A673 (cell line): ENCODE data around the gene ZNRF3. TPM values are rescaled to one million over a fixed set of nuclear protein-coding genes. Genes with fewer than 3 reads are reported as not detected.

Source experiments
- BruUV-seq: library from RNA; stranded (reverse); fragments of 400-500 nt; replicated peaks from 2 replicates; lab custom pipeline; 2021; lab: Mats Ljungman, UMichigan
- CTCF ChIA-PET: fragments of 300-600 bp; sonication (Branson Sonifier 250); formaldehyde crosslinking; loops from one replicate; lab custom pipeline; 2022; ENCODE audit warnings: antibody characterized with exemption; lab: Charles Lee
- POLR2A ChIA-PET: fragments of 300-600 bp; sonication (Branson Sonifier 250); formaldehyde crosslinking; loops from one replicate; lab custom pipeline; 2022; ENCODE audit warnings: antibody characterized with exemption; ENCODE audit not compliant: low non-redundant PET; lab: Charles Lee
- DNase-seq: peaks from one replicate; pipeline ENCODE4 v3.0.0-alpha.2; 2015; ENCODE audit warnings: low spot score
- H3K27ac ChIP-seq: fragments of 200-600 bp; sonication (generic); 2 replicates; pipeline ENCODE4 v1.5.1; 2016; ENCODE audit warnings: mixed run types, low read depth, mild to moderate bottlenecking, mixed read lengths, antibody characterized with exemption, low read length; ENCODE audit not compliant: poor library complexity, severe bottlenecking
- H3K27me3 ChIP-seq: fragments of 200-600 bp; sonication (generic); replicated peaks from 2 replicates; pipeline ENCODE4 v1.6.1; 2017; ENCODE audit warnings: mixed run types, low read depth, mild to moderate bottlenecking, mixed read lengths, antibody characterized with exemption, low read length; ENCODE audit not compliant: insufficient read depth, poor library complexity
- H3K36me3 ChIP-seq: fragments of 200-600 bp; sonication (generic); 2 replicates; pipeline ENCODE4 v1.6.1; 2016; ENCODE audit warnings: mixed run types, mild to moderate bottlenecking, mixed read lengths, antibody characterized with exemption, low read length; ENCODE audit not compliant: insufficient read depth, poor library complexity, severe bottlenecking
- H3K4me1 ChIP-seq: fragments of 200-600 bp; sonication (generic); 2 replicates; pipeline ENCODE4 v1.6.1; 2017; ENCODE audit warnings: mixed run types, mild to moderate bottlenecking, mixed read lengths, antibody characterized with exemption, low read length; ENCODE audit not compliant: insufficient read depth, poor library complexity, severe bottlenecking
- H3K4me3 ChIP-seq: fragments of 200-600 bp; sonication (generic); 2 replicates; pipeline ENCODE4 v1.5.1; 2016; ENCODE audit warnings: low read depth, mixed run types, mild to moderate bottlenecking, mixed read lengths, low read length; ENCODE audit not compliant: poor library complexity, severe bottlenecking
- H3K9me3 ChIP-seq: fragments of 200-600 bp; sonication (generic); 2 replicates; pipeline ENCODE4 v1.6.1; 2016; ENCODE audit warnings: mixed run types, low read depth, mild to moderate bottlenecking, mixed read lengths, antibody characterized with exemption, low read length; ENCODE audit not compliant: poor library complexity, severe bottlenecking
- CTCF ChIP-seq: fragments of 300-800, 200-600 bp; sonication (generic); conservative IDR thresholded peaks from 2 replicates; pipeline ENCODE4 v1.5.1; 2017; ENCODE audit warnings: low read depth, mild to moderate bottlenecking, antibody characterized with exemption, low read length, moderate library complexity, mixed read lengths
- EZH2 ChIP-seq: fragments of 200-600 bp; sonication (generic); IDR thresholded peaks from 2 replicates; pipeline ENCODE4 v1.6.1; 2017; ENCODE audit warnings: borderline replicate concordance, low read depth, mild to moderate bottlenecking, mixed read lengths, antibody characterized with exemption, low read length; ENCODE audit not compliant: poor library complexity, severe bottlenecking
- intact Hi-C: fragments of 100-400 bp; cut with micrococcal nuclease; formaldehyde crosslinking; loops from one replicate; pipeline ENCODE4 v1.10.0; 2022; ENCODE audit not compliant: unreplicated experiment
- total RNA-seq: library from RNA; stranded (reverse); gene quantifications from 2 replicates; pipeline ENCODE4 v1.2.3, GENCODE V29; 2021

The ZNRF3 gene
- total RNA-seq, 1 experiment from 2014 or later, result 11.9 TPM

DNA sequence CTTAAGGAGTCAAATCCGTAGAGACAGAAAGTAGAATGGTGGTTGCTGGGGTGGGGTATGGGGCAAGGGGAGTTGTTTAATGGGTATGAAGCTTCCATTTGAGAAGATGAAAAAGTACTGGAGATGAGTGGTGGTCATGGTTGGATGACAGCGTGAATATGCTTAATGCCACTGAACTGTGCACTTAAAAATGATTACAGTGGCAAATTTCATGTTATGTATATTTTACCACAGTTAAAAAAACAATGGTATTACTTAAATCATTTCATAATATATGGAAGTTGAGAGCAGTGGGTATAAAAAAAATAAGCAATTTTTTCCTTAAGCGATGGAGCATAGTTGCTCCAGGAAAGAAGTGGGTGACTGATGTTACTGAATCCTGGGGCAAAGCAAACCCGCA, 111.2 kb downstream of the ZNRF3 start:
- H3K9me3 ChIP-seq, result no peaks in the 10 kb centered on the region
- no peak for DNase-seq
- H3K27me3 ChIP-seq, result no peaks in the 10 kb centered on the region
- H3K4me1 ChIP-seq, result no peaks in the 10 kb centered on the region
- no peak overlapping the region for H3K27ac ChIP-seq
- no peaks in the 10 kb centered on the region for H3K36me3 ChIP-seq
- no peak for TF ChIP-seq EZH2
- no peak for TF ChIP-seq CTCF
- ChIA-PET POLR2A (no interaction called here), CTCF (interaction anchor here (0.6 kb wide), 1 partner anchor 58 kb away, joined by 3 read pairs; no protein-coding TSS in a partner anchor)
- BruUV-seq, result no TSS peak
- intact Hi-C loops, result no loop called here
- H3K4me3 ChIP-seq, result no peak overlapping the region

DNA sequence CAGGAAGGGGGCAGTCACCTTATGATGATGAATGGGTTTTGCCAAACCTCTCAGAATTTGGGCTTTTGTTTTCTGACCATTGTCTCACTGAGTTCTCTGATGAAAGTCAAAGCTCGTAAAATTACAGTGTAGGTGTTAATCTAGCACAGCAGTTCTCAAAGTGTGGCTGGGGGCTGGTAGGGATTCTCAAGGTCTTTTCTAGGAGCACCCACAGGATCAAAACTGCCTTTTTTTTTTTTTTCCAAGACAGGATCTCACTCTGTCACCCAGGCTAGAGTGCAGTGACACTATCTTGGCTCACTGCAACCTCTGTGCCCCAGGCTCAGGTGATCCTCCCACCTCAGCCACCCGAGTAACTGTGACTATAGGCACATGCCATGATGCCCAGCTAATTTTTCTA, 112.2 kb downstream of the ZNRF3 start:
- BruUV-seq, result no TSS peak
- POLR2A ChIA-PET, result no interaction called here
- intact Hi-C loops, result no loop called here
- DNase-seq, result no peak
- CTCF ChIA-PET, result no interaction called here
- Histone ChIP-seq H3K9me3 (no peaks in the 10 kb centered on the region), H3K27ac (no peak overlapping the region), H3K4me3 (no peak overlapping the region), H3K36me3 (no peaks in the 10 kb centered on the region), H3K27me3 (no peaks in the 10 kb centered on the region), H3K4me1 (no peaks in the 10 kb centered on the region)
- TF ChIP-seq CTCF (no peak), EZH2 (no peak)

DNA sequence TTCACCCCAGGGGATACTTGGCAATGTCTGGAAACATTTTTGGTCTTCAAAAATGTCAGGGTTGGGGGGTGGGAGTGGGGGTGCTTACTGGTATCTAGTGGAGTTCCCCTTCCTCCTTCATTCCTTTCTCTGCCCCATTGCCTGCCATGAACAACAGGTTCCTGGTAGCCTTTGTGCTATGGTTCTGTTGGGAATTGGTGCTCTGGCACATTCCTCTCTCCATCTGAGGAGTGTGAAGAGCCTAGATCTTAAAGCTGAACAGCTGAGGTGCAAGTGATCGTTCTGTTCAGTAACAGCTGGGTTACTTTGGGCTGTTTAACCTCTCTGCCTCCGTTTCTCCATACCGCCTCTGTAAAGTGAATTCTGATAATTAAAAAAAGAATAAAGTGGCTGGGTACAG, 114.0 kb downstream of the ZNRF3 start:
- Histone ChIP-seq H3K27me3 (no peaks in the 10 kb centered on the region), H3K9me3 (no peaks in the 10 kb centered on the region), H3K36me3 (no peaks in the 10 kb centered on the region), H3K27ac (no peak overlapping the region), H3K4me1 (no peaks in the 10 kb centered on the region), H3K4me3 (no peak overlapping the region)
- no peak for DNase-seq
- TF ChIP-seq CTCF, result no peak
- no peak for TF ChIP-seq EZH2
- ChIA-PET CTCF (no interaction called here), POLR2A (no interaction called here)
- intact Hi-C loops, result no loop called here
- BruUV-seq, result no TSS peak
